Smooth muscle cell (in vitro differentiated cells): ENCODE data around the gene PTX4. TPM values are rescaled to one million over a fixed set of nuclear protein-coding genes. Genes with fewer than 3 reads are reported as not detected.

Experiments used
- DNase-seq: peaks from one replicate; lab custom pipeline; 2025; ENCODE audit not compliant: unreplicated experiment; lab: John Stamatoyannopoulos, UW
- H2AFZ ChIP-seq: fragments of 200-600 bp; sonication (generic); 2 replicates; pipeline ENCODE4 v1.6.0; 2016; ENCODE audit warnings: antibody characterized with exemption, low read depth, mild to moderate bottlenecking
- H3F3A ChIP-seq: fragments of 200-600 bp; sonication (generic); 2 replicates; pipeline ENCODE4 v1.6.0; 2017; ENCODE audit warnings: antibody characterized with exemption, low read depth
- H3K27ac ChIP-seq: fragments of 200-600 bp; sonication (generic); 2 replicates; pipeline ENCODE4 v1.5.1; 2016; ENCODE audit warnings: low read depth, mild to moderate bottlenecking
- H3K27me3 ChIP-seq: fragments of 200-600 bp; sonication (generic); 2 replicates; pipeline ENCODE4 v1.6.1; 2016; ENCODE audit warnings: low read depth, mild to moderate bottlenecking
- H3K36me3 ChIP-seq: fragments of 200-600 bp; sonication (generic); 2 replicates; pipeline ENCODE4 v1.5.1; 2016; ENCODE audit warnings: low read depth
- H3K4me1 ChIP-seq: fragments of 200-600 bp; sonication (generic); 2 replicates; pipeline ENCODE4 v1.5.1; 2016; ENCODE audit warnings: low read depth
- H3K4me2 ChIP-seq: fragments of 200-600 bp; sonication (generic); 2 replicates; pipeline ENCODE4 v1.6.0; 2016; ENCODE audit warnings: mild to moderate bottlenecking
- H3K4me3 ChIP-seq: fragments of 200-600 bp; sonication (generic); 2 replicates; pipeline ENCODE4 v1.5.1; 2016; ENCODE audit warnings: mild to moderate bottlenecking
- H3K79me2 ChIP-seq: fragments of 200-600 bp; sonication (generic); 2 replicates; pipeline ENCODE4 v1.6.0; 2016; ENCODE audit warnings: low read depth, mild to moderate bottlenecking
- H3K9ac ChIP-seq: fragments of 200-600 bp; sonication (generic); 2 replicates; pipeline ENCODE4 v1.6.0; 2016; ENCODE audit warnings: low read depth
- H3K9me3 ChIP-seq: fragments of 200-600 bp; sonication (generic); replicated peaks from 2 replicates; pipeline ENCODE4 v1.5.1; 2016; ENCODE audit warnings: low read depth
- H4K20me1 ChIP-seq: fragments of 200-600 bp; sonication (generic); 2 replicates; pipeline ENCODE4 v1.6.0; 2016; ENCODE audit warnings: low read depth
- CTCF ChIP-seq: fragments of 200-600 bp; sonication (generic); IDR thresholded peaks from 2 replicates; pipeline ENCODE4 v1.5.1; 2017; ENCODE audit warnings: borderline replicate concordance, mild to moderate bottlenecking, antibody characterized with exemption; ENCODE audit not compliant: insufficient read depth, poor library complexity, severe bottlenecking
- WGBS: methylation state at CpG from one replicate; pipeline ENCODE4 v1.1.7; 2016; ENCODE audit warnings: low lambda C conversion rate; 5-methylcytosine and 5-hydroxymethylcytosine counted together
- polyA plus RNA-seq: library from polyadenylated mRNA; unstranded; fragments of >200 nt; fragmentation: Nextera tagmentation; extraction: Ambion mirVana; gene quantifications from 2 replicates; pipeline ENCODE4 v1.2.1, GENCODE V29; 2016
- total RNA-seq: library from RNA; depleted of rRNA; stranded (reverse); fragments of >200 nt; gene quantifications from 2 replicates; pipeline ENCODE4 v1.2.3, GENCODE V29; 2014

Gene PTX4
- total RNA-seq (not detected in 2 replicates), polyA plus RNA-seq (not detected in 2 replicates)

- Histone ChIP-seq H3K36me3 (no peaks in the 10 kb centered on the region), H2AFZ (no peak within 1 kb of the TSS), H4K20me1 (no peaks in the 10 kb centered on the region), H3K4me3 (no peak within 1 kb of the TSS), H3K27ac (no peak within 1 kb of the TSS), H3K79me2 (peaks cover 4% of the 10 kb centered on the region), H3K9me3 (no peaks in the 10 kb centered on the region), H3K4me1 (no peaks in the 10 kb centered on the region), H3F3A (no peaks in the 10 kb centered on the region), H3K27me3 (no peaks in the 10 kb centered on the region), H3K4me2 (no peak within 1 kb of the TSS), H3K9ac (no peak within 1 kb of the TSS)
- 92% methylated on average over 19 of the region's 19 CpGs for WGBS
- no peak for DNase-seq
- TF ChIP-seq CTCF: no peak
Measured at GRCh38 chr16:1488619-1489018, at the start of gene PTX4. Gene PTX4 (minus strand): TSS chr16:1488944. CDS start chr16:1488909, 35 bp downstream.

GRCh38 chr16:1537763-1538289, 49.1 kb upstream of the PTX4 start:
- no peak for DNase-seq
- Histone ChIP-seq H3F3A (no peaks in the 10 kb centered on the region), H3K27ac (no peak overlapping the region), H4K20me1 (no peaks in the 10 kb centered on the region), H2AFZ (no peak overlapping the region), H3K4me2 (no peak overlapping the region), H3K79me2 (peaks cover 22% of the 10 kb centered on the region), H3K36me3 (no peaks in the 10 kb centered on the region), H3K27me3 (no peaks in the 10 kb centered on the region), H3K4me3 (no peak overlapping the region), H3K9me3 (no peaks in the 10 kb centered on the region), H3K4me1 (no peaks in the 10 kb centered on the region), H3K9ac (no peak overlapping the region)
- TF ChIP-seq CTCF: no peak
- WGBS: 97% methylated on average over 26 of the region's 26 CpGs

- no peak for TF ChIP-seq CTCF
- WGBS: 94% methylated on average over 27 of the region's 27 CpGs
- H4K20me1 ChIP-seq: no peaks in the 10 kb centered on the region
Measured at GRCh38 chr16:1537138-1537577, 48.4 kb upstream of the PTX4 start.

GRCh38 chr16:1536601-1537000, 47.9 kb upstream of the PTX4 start:
- Histone ChIP-seq H3K36me3 (no peaks in the 10 kb centered on the region), H3K9me3 (no peaks in the 10 kb centered on the region), H3K4me3 (no peak overlapping the region), H3F3A (peaks cover 1% of the 10 kb centered on the region), H3K9ac (no peak overlapping the region), H3K79me2 (peaks cover 22% of the 10 kb centered on the region), H3K27ac (no peak overlapping the region), H3K27me3 (no peaks in the 10 kb centered on the region), H3K4me2 (no peak overlapping the region), H3K4me1 (no peaks in the 10 kb centered on the region), H4K20me1 (no peaks in the 10 kb centered on the region), H2AFZ (no peak overlapping the region)
- DNase-seq: no peak
- TF ChIP-seq CTCF: no peak
- 92% methylated on average over 12 of the region's 13 CpGs for WGBS

More at GRCh38 chr16:1537138-1537577, 48.4 kb upstream of the PTX4 start:
- H3K9ac ChIP-seq: no peak overlapping the region
- DNase-seq: no peak
- no peak overlapping the region for H3K4me2 ChIP-seq
- H3K9me3 ChIP-seq: no peaks in the 10 kb centered on the region
- peaks cover 22% of the 10 kb centered on the region for H3K79me2 ChIP-seq
- no peaks in the 10 kb centered on the region for H3K27me3 ChIP-seq
- no peaks in the 10 kb centered on the region for H3K36me3 ChIP-seq
- no peak overlapping the region for H3K27ac ChIP-seq
- no peak overlapping the region for H2AFZ ChIP-seq
- H3F3A ChIP-seq: no peaks in the 10 kb centered on the region
- no peaks in the 10 kb centered on the region for H3K4me1 ChIP-seq
- H3K4me3 ChIP-seq: no peak overlapping the region
